Mammary epithelial cell (primary cell): ENCODE data around the gene MSI1.

Experiments used
- EZH2 ChIP-seq: IDR thresholded peaks from 2 replicates; pipeline ENCODE4 v1.6.1; 2012; ENCODE audit warnings: low read length, inconsistent platforms, borderline replicate concordance
- TF ChIP-seq, protein P1 (sequence below), 2 donors: IDR thresholded peaks in 1 of 2; conservative IDR thresholded peaks in 1 of 2; 2 replicates each; pipeline ENCODE4 v1.5.1; 2011 to 2012; ENCODE audit warnings: inconsistent platforms in 2 of 2, low read length in 2 of 2, mild to moderate bottlenecking in 2 of 2, control low read depth in 1 of 2, low read depth in 1 of 2; ENCODE audit not compliant: insufficient read depth in 1 of 2; ENCODE audit errors: extremely low read depth in 1 of 2

DNA sequence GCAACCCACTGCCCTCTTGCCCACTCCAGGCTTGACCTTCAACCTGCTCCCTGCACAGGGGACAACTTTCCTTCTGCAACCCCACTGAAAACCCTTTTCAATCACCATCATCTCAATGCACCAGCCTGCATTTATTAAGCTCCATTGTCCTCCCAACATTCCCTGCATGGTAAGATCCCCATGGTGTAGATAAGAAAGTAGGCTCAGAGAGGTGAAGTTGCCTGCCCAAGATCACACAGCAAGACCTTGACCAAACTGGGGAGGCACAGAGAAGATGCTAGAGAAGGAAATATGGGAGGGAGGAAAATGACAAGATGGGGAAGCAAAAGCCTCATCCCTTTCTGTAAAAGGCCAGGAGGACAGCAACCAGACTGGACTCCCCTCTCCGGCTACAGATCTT, 9.8 kb downstream of the MSI1 start:
- TF ChIP-seq, protein P1, sequence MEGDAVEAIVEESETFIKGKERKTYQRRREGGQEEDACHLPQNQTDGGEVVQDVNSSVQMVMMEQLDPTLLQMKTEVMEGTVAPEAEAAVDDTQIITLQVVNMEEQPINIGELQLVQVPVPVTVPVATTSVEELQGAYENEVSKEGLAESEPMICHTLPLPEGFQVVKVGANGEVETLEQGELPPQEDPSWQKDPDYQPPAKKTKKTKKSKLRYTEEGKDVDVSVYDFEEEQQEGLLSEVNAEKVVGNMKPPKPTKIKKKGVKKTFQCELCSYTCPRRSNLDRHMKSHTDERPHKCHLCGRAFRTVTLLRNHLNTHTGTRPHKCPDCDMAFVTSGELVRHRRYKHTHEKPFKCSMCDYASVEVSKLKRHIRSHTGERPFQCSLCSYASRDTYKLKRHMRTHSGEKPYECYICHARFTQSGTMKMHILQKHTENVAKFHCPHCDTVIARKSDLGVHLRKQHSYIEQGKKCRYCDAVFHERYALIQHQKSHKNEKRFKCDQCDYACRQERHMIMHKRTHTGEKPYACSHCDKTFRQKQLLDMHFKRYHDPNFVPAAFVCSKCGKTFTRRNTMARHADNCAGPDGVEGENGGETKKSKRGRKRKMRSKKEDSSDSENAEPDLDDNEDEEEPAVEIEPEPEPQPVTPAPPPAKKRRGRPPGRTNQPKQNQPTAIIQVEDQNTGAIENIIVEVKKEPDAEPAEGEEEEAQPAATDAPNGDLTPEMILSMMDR (conservative IDR thresholded peaks at IDR 0.05 in 1 of 2, IDR thresholded peaks at IDR 0.05 in 1 of 2; ENCODE audit: extremely low read depth in 1 of 2, insufficient read depth in 1 of 2, low read depth in 1 of 2, low read length in 2 of 2) = no peak
- TF ChIP-seq EZH2 = no peak
